Kidney (tissue), 14 donors: ENCODE measurements around the gene AHDC1. TPM values are rescaled to one million over a fixed set of nuclear protein-coding genes. Genes with fewer than 3 reads are reported as not detected.

Experiments
- DNase-seq, 5 donors: peaks; one replicate each; pipeline ENCODE4 v3.0.0-alpha.2; 2013 to 2020
- FAIRE-seq: peaks from 2 replicates; lab custom pipeline; 2012; peaks lifted over from hg19 to GRCh38; lab: Jason Lieb, UNC
- H3K27ac ChIP-seq, 2 donors: one replicate each; pipeline ENCODE4 v1.7.0; 2013; ENCODE audit warnings: low read depth in 2 of 2, low read length in 2 of 2, inconsistent platforms in 1 of 2
- H3K27me3 ChIP-seq: one replicate; pipeline ENCODE4 v1.7.1; 2013; ENCODE audit warnings: low read length, inconsistent platforms; ENCODE audit not compliant: control insufficient read depth, insufficient read depth
- H3K36me3 ChIP-seq, 3 donors: one replicate each; pipeline versions ENCODE4 v1.7.0 to v1.7.1; 2013; ENCODE audit warnings: low read length in 3 of 3, control low read depth in 1 of 3, inconsistent platforms in 1 of 3; ENCODE audit not compliant: insufficient read depth in 3 of 3, control insufficient read depth in 2 of 3
- H3K4me1 ChIP-seq, 3 donors: one replicate each; pipeline versions ENCODE4 v1.7.0 to v1.7.1; 2013; ENCODE audit warnings: low read length in 3 of 3, inconsistent platforms in 1 of 3, low read depth in 1 of 3; ENCODE audit not compliant: control insufficient read depth in 2 of 3, insufficient read depth in 2 of 3
- H3K4me3 ChIP-seq, 3 donors: one replicate each; pipeline versions ENCODE4 v1.7.0 to v1.8.1; 2013; ENCODE audit warnings: low read length in 3 of 3, control low read depth in 1 of 3, inconsistent platforms in 1 of 3
- H3K9ac ChIP-seq, 3 donors: one replicate each; pipeline versions ENCODE4 v1.7.0 to v1.7.1; 2013; ENCODE audit warnings: low read length in 3 of 3, control low read depth in 1 of 3, inconsistent platforms in 1 of 3
- H3K9me3 ChIP-seq, 3 donors: one replicate each; pipeline versions ENCODE4 v1.7.0 to v1.7.1; 2013; ENCODE audit warnings: low read length in 3 of 3, control low read depth in 1 of 3, inconsistent platforms in 1 of 3; ENCODE audit not compliant: control insufficient read depth in 2 of 3, insufficient read depth in 1 of 3
- CTCF ChIP-seq: IDR thresholded peaks from 3 replicates; pipeline ENCODE4 v1.5.1; 2012; ENCODE audit warnings: mild to moderate bottlenecking, moderate library complexity, borderline replicate concordance; ENCODE audit not compliant: insufficient read depth; ENCODE audit errors: extremely low read depth
- intact Hi-C: fragments of 100-400 bp; cut with DNase I; formaldehyde crosslinking; loops from one replicate; pipeline ENCODE4 v1.11.1; 2022
- polyA plus RNA-seq: library from polyadenylated mRNA; stranded (reverse); fragments of 350-450 nt; fragmentation: Illumina TruSeq; extraction: RNeasy Lipid Tissue Mini Kit (QIAGEN cat#74804); gene quantifications from one replicate; pipeline ENCODE4 v1.2.3, GENCODE V29; 2014; ENCODE audit warnings: low read depth, low replicate concordance; ENCODE audit not compliant: insufficient read depth
- total RNA-seq: library from RNA; stranded (reverse); fragmentation: NEBNext Ultra II Directional; extraction: Animal tissue kit (Norgen Biotek cat#: 25700); gene quantifications from one replicate; pipeline ENCODE4 v1.2.1, GENCODE V29; 2021
- donor health status: control.
- donor health status: control.
- donor health status: control.
- donor health status: control.
- donor health status: control.
- donor health status: DM: yes; HTN: yes; CAD: no.
- donor health status: Normal renal cell carcinoma (clear cell type).

The AHDC1 gene
- total and polyA plus RNA-seq, 2 donors from 2014 or later = 8.5 to 48.2 TPM

- intact Hi-C loops = no loop called here
- no peak for FAIRE-seq
- H3K27ac ChIP-seq = peak overlapping the region; percentile 62 to 67
- peaks cover 10 to 51% (median 21%) of the 10 kb centered on the region in 3 donors for H3K4me1 ChIP-seq
- H3K9me3 ChIP-seq = no peaks in the 10 kb centered on the region
- H3K4me3 ChIP-seq = peak overlapping the region in 1 of 3 donors; percentile 13
- DNase-seq = peak in 4 of 5 donors; percentile 43 to 86 (median 62)
- no peak overlapping the region for H3K9ac ChIP-seq
- H3K27me3 ChIP-seq = no peaks in the 10 kb centered on the region
- TF ChIP-seq CTCF = no peak
- H3K36me3 ChIP-seq = peaks cover 0 to 2% (median 0%) of the 10 kb centered on the region in 3 donors
Measured at GRCh38 chr1:27557596-27558340, 46.2 kb downstream of the AHDC1 start.

GRCh38 chr1:27556781-27557595 is 47.0 kb downstream of the AHDC1 start:
- peak; percentile 88 for TF ChIP-seq CTCF
- no peak overlapping the region for H3K4me3 ChIP-seq
- peak overlapping the region; percentile 67 to 73 for H3K27ac ChIP-seq
- H3K9me3 ChIP-seq = no peaks in the 10 kb centered on the region
- no peak for FAIRE-seq
- no peaks in the 10 kb centered on the region for H3K27me3 ChIP-seq
- no peak overlapping the region for H3K9ac ChIP-seq
- intact Hi-C loops = no loop called here
- H3K4me1 ChIP-seq = peaks cover 10 to 46% (median 17%) of the 10 kb centered on the region in 3 donors
- peaks cover 0 to 2% (median 0%) of the 10 kb centered on the region in 3 donors for H3K36me3 ChIP-seq
- peak; percentile 92 to 99 (median 95) for DNase-seq

- Histone ChIP-seq H3K9me3 (no peaks in the 10 kb centered on the region), H3K9ac (no peak overlapping the region), H3K27me3 (no peaks in the 10 kb centered on the region), H3K4me1 (peaks cover 8 to 40% (median 13%) of the 10 kb centered on the region in 3 donors), H3K27ac (peak overlapping the region; percentile 37 to 77), H3K36me3 (peaks cover 0 to 2% (median 0%) of the 10 kb centered on the region in 3 donors), H3K4me3 (no peak overlapping the region)
- FAIRE-seq (no peak), DNase-seq (no peak)
- no peak for TF ChIP-seq CTCF
- intact Hi-C loops = no loop called here
Measured at GRCh38 chr1:27556435-27556780, 47.5 kb downstream of the AHDC1 start.
